Vagina (tissue), 2 donors: Measurements from ENCODE around the gene MSL2. TPM values are rescaled to one million over a fixed set of nuclear protein-coding genes. Genes with fewer than 3 reads are reported as not detected.
"Not testable (repeated sequence)": the region's sequence is repeated elsewhere in the genome, so short reads cannot be mapped to it uniquely, and the experiment has no call there.

Source experiments
- DNase-seq, 2 donors: peaks; one replicate each; pipeline ENCODE4 v3.0.0-alpha.2; 2017; ENCODE audit errors: extremely low spot score in 2 of 2
- H3K27ac ChIP-seq: fragments of 200-600 bp; sonication (generic); one replicate; pipeline ENCODE4 v1.5.1; 2019
- H3K27me3 ChIP-seq: fragments of 200-600 bp; sonication (generic); one replicate; pipeline ENCODE4 v1.5.1; 2019
- H3K36me3 ChIP-seq, 2 donors: fragments of 200-600 bp; sonication (generic); one replicate each; pipeline ENCODE4 v1.5.1; 2017 to 2019
- H3K4me1 ChIP-seq: fragments of 200-600 bp; sonication (generic); one replicate; pipeline ENCODE4 v1.5.1; 2019
- H3K4me3 ChIP-seq, 2 donors: fragments of 200-600 bp; sonication (generic); 1 replicate in 1 of 2; 2 replicates in 1 of 2; pipeline ENCODE4 v1.5.1; 2016 to 2019
- H3K9me3 ChIP-seq: fragments of 200-600 bp; sonication (generic); one replicate; pipeline ENCODE4 v1.5.1; 2019
- CTCF ChIP-seq, 3 experiments: fragments of 450-650 bp in 2 of 3; fragments of 200-600 bp in 1 of 3; sonication (generic) in 1 of 3; IDR thresholded peaks; one replicate each; pipeline ENCODE4 v1.5.1; 2017 to 2019; ENCODE audit warnings: antibody characterized with exemption in 3 of 3, mild to moderate bottlenecking in 2 of 3, moderate library complexity in 2 of 3
- POLR2A ChIP-seq, 2 donors: fragments of 450-650 bp; IDR thresholded peaks; one replicate each; pipeline ENCODE4 v1.6.1; 2017; ENCODE audit warnings: antibody characterized with exemption in 2 of 2, mild to moderate bottlenecking in 2 of 2, moderate library complexity in 2 of 2
- POLR2AphosphoS5 ChIP-seq, 2 donors: sonication (generic); formaldehyde crosslinking; IDR thresholded peaks; one replicate each; pipeline ENCODE4 v1.9.0; 2017; ENCODE audit warnings: antibody characterized with exemption in 2 of 2, mild to moderate bottlenecking in 2 of 2, low read depth in 1 of 2; ENCODE audit not compliant: insufficient read depth in 1 of 2
- intact Hi-C: fragments of 100-400 bp; cut with DNase I; formaldehyde crosslinking; loops from one replicate; pipeline ENCODE4 v1.15.1; 2023
- total RNA-seq: library from RNA; depleted of rRNA; stranded (reverse); fragments of >200 nt; gene quantifications from one replicate; pipeline ENCODE4 v1.2.3, GENCODE V29; 2016

MSL2 gene
- total RNA-seq, 1 donor from 2014 or later: 18.7 TPM

GRCh38 chr3:136195258-136196063, 674 bp downstream of the MSL2 start:
- Histone ChIP-seq H3K4me3 (peak overlapping the region; percentile 89 to 94), H3K9me3 (no peaks in the 10 kb centered on the region), H3K4me1 (peaks cover 40% of the 10 kb centered on the region), H3K36me3 (no peaks in the 10 kb centered on the region), H3K27ac (peak overlapping the region; percentile 100), H3K27me3 (no peaks in the 10 kb centered on the region)
- no peak for DNase-seq
- TF ChIP-seq POLR2A (IDR thresholded peaks at IDR 0.05) (no peak), POLR2AphosphoS5 (IDR thresholded peaks at IDR 0.05; ENCODE audit: insufficient read depth in 1 of 2, low read depth in 1 of 2) (peak in 1 of 2 donors; percentile 54), CTCF (IDR thresholded peaks at IDR 0.05) (no peak)
- intact Hi-C loops: loop anchor here (2.0 to 10.0 kb wide), 2 partner anchors 231 to 557 kb away; partner anchors contain the start of genes PPP2R3A and STAG1

- H3K36me3 ChIP-seq: no peaks in the 10 kb centered on the region
- peaks cover 48% of the 10 kb centered on the region for H3K4me1 ChIP-seq
- H3K9me3 ChIP-seq: no peaks in the 10 kb centered on the region
- DNase-seq: no peak
- peak overlapping the region; percentile 89 to 94 for H3K4me3 ChIP-seq
- H3K27ac ChIP-seq: peak overlapping the region; percentile 100
- intact Hi-C loops: loop anchor here (10.0 kb wide), 1 partner anchor 230 kb away; the partner anchor contains the start of gene PPP2R3A
- H3K27me3 ChIP-seq: no peaks in the 10 kb centered on the region
- TF ChIP-seq POLR2AphosphoS5 (IDR thresholded peaks at IDR 0.05; ENCODE audit: insufficient read depth in 1 of 2, low read depth in 1 of 2) (no peak), CTCF (IDR thresholded peaks at IDR 0.05) (no peak), POLR2A (IDR thresholded peaks at IDR 0.05) (no peak)
Measured at GRCh38 chr3:136194409-136195257, 1.5 kb downstream of the MSL2 start.

- intact Hi-C loops: loop anchor here (10.0 kb wide), 1 partner anchor 229 kb away; the partner anchor contains the start of gene PPP2R3A
- peak overlapping the region; percentile 89 to 94 for H3K4me3 ChIP-seq
- no peaks in the 10 kb centered on the region for H3K9me3 ChIP-seq
- TF ChIP-seq POLR2AphosphoS5 (IDR thresholded peaks at IDR 0.05; ENCODE audit: insufficient read depth in 1 of 2, low read depth in 1 of 2): no peak
- no peak for TF ChIP-seq POLR2A (IDR thresholded peaks at IDR 0.05)
- no peak for TF ChIP-seq CTCF (IDR thresholded peaks at IDR 0.05)
- peaks cover 59% of the 10 kb centered on the region for H3K4me1 ChIP-seq
- H3K27me3 ChIP-seq: no peaks in the 10 kb centered on the region
- peak overlapping the region; percentile 100 for H3K27ac ChIP-seq
- DNase-seq: no peak
- no peaks in the 10 kb centered on the region for H3K36me3 ChIP-seq
Measured at GRCh38 chr3:136193278-136194054, 2.7 kb downstream of the MSL2 start.

- Histone ChIP-seq H3K4me1 (peaks cover 62% of the 10 kb centered on the region), H3K9me3 (no peaks in the 10 kb centered on the region), H3K27ac (peak overlapping the region; percentile 100), H3K27me3 (no peaks in the 10 kb centered on the region), H3K4me3 (peak overlapping the region; percentile 89 to 94), H3K36me3 (no peaks in the 10 kb centered on the region)
- TF ChIP-seq POLR2AphosphoS5 (IDR thresholded peaks at IDR 0.05; ENCODE audit: insufficient read depth in 1 of 2, low read depth in 1 of 2) (no peak), CTCF (IDR thresholded peaks at IDR 0.05) (no peak), POLR2A (IDR thresholded peaks at IDR 0.05) (no peak)
- DNase-seq: no peak
- intact Hi-C loops: loop anchor here (10.0 kb wide), 1 partner anchor 228 kb away; the partner anchor contains the start of gene PPP2R3A
Measured at GRCh38 chr3:136192831-136193230, 3.3 kb downstream of the MSL2 start.

- not testable (repeated sequence) for DNase-seq
Measured at GRCh38 chr3:136192195-136192594, 3.9 kb downstream of the MSL2 start.

More at GRCh38 chr3:136192195-136192594, 3.9 kb downstream of the MSL2 start:
- H3K27me3 ChIP-seq, H3K9me3 ChIP-seq, H3K36me3 ChIP-seq: not testable (repeated sequence)
- peaks cover 62% of the 10 kb centered on the region for H3K4me1 ChIP-seq
- H3K27ac ChIP-seq: peak overlapping the region; percentile 100
- intact Hi-C loops: loop anchor here (10.0 kb wide), 1 partner anchor 227 kb away; the partner anchor contains the start of gene PPP2R3A
- H3K4me3 ChIP-seq: peak overlapping the region; percentile 37 to 89
